ENCODE measurements around the gene PRDM10. TPM values are rescaled to one million over a fixed set of nuclear protein-coding genes. Genes with fewer than 3 reads are reported as not detected.

Gene PRDM10
- total and polyA plus RNA-seq, 10 of the 15 experiments (the other 5 are each of a cell fraction or from before 2014, with no cell fraction given), result 0.93 to 6.2 (median 4.1) TPM

- no peak overlapping the region for H3K4me2 ChIP-seq (ENCODE audit: control insufficient read depth, insufficient read depth)
- ChIA-PET SMC1A (ENCODE audit: uncharacterized antibody, unreplicated experiment) (no interaction called here), RAD21 (ENCODE audit: unreplicated experiment) (interaction anchor here (1.0 kb wide), 1 partner anchor 108 kb away, joined by 4 read pairs; no protein-coding TSS in a partner anchor), CTCF (no interaction called here), POLR2A (no interaction called here)
- H3K9me3 ChIP-seq (replicated peaks; ENCODE audit: control insufficient read depth, insufficient read depth, low read length), result no peaks in the 10 kb centered on the region
- FAIRE-seq (no peak), ATAC-seq (no peak), DNase-seq (ENCODE audit: low read depth, low spot score) (no peak)
- H2AFZ ChIP-seq (ENCODE audit: control insufficient read depth, low read depth, low read length), result no peak overlapping the region
- 48% methylated on average over 1 of the region's 1 CpG for WGBS (ENCODE audit: insufficient coverage, insufficient replicate concordance, low lambda C conversion rate, missing lambda C conversion rate)
- intact Hi-C loops (cut with micrococcal nuclease; ENCODE audit: unreplicated experiment), result no loop called here
- H3K27ac ChIP-seq (ENCODE audit: control insufficient read depth, insufficient read depth), result no peak overlapping the region
- H3K4me1 ChIP-seq (ENCODE audit: control insufficient read depth, insufficient read depth, low read length), result peaks cover 5% of the 10 kb centered on the region
- in situ Hi-C loops (cut with MboI), result no loop called here
- H3K4me3 ChIP-seq, result no peak overlapping the region
- no peaks in the 10 kb centered on the region for H3K36me3 ChIP-seq (ENCODE audit: control insufficient read depth in 2 of 2, insufficient read depth in 2 of 2, low read length in 1 of 2)
- peaks cover 0 to 1% of the 10 kb centered on the region in 2 experiments; a peak in 2 of 4 replicates for H3K27me3 ChIP-seq (replicated peaks in 1 of 2; ENCODE audit: control insufficient read depth in 2 of 2, insufficient read depth in 2 of 2, low read length in 1 of 2)
- no TSS peak for BruUV-seq (replicated peaks)
- no peak overlapping the region for H3K9ac ChIP-seq (ENCODE audit: control insufficient read depth, insufficient read depth, low read length)
- H4K20me1 ChIP-seq (ENCODE audit: control insufficient read depth, insufficient read depth), result no peaks in the 10 kb centered on the region
- H3K79me2 ChIP-seq (ENCODE audit: control insufficient read depth, insufficient read depth, low read length), result no peaks in the 10 kb centered on the region
- TF ChIP-seq CUX1 (IDR thresholded peaks at IDR 0.05; ENCODE audit: insufficient replicate concordance, low read depth, low read length) (no peak), IRF4 (IDR thresholded peaks at IDR 0.05; ENCODE audit: low read depth, low read length) (no peak), TCF12 (IDR thresholded peaks at IDR 0.05; ENCODE audit: low read depth, low read length) (no peak), POLR2A (IDR thresholded peaks at IDR 0.05; ENCODE audit: low read depth, low read length) (no peak), ZNF217 (IDR thresholded peaks at IDR 0.05) (no peak), BRCA1 (IDR thresholded peaks at IDR 0.05; ENCODE audit: low read depth, low read length) (no peak), NKRF (conservative IDR thresholded peaks at IDR 0.05) (no peak), CBX3 (IDR thresholded peaks at IDR 0.05; ENCODE audit: borderline replicate concordance, low read depth) (no peak), ZBTB40 (IDR thresholded peaks at IDR 0.05; ENCODE audit: borderline replicate concordance) (no peak), PRDM15 (CRISPR knock-in tag; IDR thresholded peaks at IDR 0.05) (no peak)
These were observed 21.7 kb upstream of the PRDM10 start for GRCh38 chr11:130024361-130024760.

All from GM12878 (cell line).